ENCODE measurements around the gene LHX4. TPM values are rescaled to one million over a fixed set of nuclear protein-coding genes. Genes with fewer than 3 reads are reported as not detected.

LHX4 gene
- total and polyA plus RNA-seq, 9 of the 15 experiments (the other 6 are each of a cell fraction or from before 2014, with no cell fraction given), result 0.01 to 0.11 (median 0.07) TPM; not detected in 5

DNA sequence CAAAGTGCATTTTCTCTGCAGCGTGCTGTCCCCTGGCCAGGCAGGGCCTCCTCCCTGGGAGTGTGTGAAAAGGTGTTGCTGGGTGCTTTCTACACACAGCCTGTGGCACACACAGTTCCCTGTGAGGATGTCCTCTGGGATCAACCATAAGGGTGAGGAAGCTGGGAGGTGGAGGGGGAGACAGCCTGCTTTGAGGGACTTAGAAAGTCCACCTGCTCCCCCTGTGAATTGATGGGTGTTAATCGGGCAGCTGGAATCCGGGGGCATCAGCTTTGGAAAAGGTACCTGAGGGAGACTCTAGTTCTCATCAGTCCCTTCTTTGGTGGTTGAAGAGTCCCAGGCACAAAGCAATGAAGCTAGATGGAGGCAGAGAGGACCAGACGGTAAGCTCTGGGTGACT is 35.8 kb downstream of the LHX4 start:
- BruUV-seq (replicated peaks), result no TSS peak
- TF ChIP-seq, protein P1, sequence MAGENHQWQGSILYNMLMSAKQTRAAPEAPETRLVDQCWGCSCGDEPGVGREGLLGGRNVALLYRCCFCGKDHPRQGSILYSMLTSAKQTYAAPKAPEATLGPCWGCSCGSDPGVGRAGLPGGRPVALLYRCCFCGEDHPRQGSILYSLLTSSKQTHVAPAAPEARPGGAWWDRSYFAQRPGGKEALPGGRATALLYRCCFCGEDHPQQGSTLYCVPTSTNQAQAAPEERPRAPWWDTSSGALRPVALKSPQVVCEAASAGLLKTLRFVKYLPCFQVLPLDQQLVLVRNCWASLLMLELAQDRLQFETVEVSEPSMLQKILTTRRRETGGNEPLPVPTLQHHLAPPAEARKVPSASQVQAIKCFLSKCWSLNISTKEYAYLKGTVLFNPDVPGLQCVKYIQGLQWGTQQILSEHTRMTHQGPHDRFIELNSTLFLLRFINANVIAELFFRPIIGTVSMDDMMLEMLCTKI (IDR thresholded peaks at IDR 0.05; ENCODE audit: partially characterized antibody), result no peak
- TF ChIP-seq, protein P2, sequence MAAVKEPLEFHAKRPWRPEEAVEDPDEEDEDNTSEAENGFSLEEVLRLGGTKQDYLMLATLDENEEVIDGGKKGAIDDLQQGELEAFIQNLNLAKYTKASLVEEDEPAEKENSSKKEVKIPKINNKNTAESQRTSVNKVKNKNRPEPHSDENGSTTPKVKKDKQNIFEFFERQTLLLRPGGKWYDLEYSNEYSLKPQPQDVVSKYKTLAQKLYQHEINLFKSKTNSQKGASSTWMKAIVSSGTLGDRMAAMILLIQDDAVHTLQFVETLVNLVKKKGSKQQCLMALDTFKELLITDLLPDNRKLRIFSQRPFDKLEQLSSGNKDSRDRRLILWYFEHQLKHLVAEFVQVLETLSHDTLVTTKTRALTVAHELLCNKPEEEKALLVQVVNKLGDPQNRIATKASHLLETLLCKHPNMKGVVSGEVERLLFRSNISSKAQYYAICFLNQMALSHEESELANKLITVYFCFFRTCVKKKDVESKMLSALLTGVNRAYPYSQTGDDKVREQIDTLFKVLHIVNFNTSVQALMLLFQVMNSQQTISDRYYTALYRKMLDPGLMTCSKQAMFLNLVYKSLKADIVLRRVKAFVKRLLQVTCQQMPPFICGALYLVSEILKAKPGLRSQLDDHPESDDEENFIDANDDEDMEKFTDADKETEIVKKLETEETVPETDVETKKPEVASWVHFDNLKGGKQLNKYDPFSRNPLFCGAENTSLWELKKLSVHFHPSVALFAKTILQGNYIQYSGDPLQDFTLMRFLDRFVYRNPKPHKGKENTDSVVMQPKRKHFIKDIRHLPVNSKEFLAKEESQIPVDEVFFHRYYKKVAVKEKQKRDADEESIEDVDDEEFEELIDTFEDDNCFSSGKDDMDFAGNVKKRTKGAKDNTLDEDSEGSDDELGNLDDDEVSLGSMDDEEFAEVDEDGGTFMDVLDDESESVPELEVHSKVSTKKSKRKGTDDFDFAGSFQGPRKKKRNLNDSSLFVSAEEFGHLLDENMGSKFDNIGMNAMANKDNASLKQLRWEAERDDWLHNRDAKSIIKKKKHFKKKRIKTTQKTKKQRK (IDR thresholded peaks at IDR 0.05; ENCODE audit: borderline replicate concordance, low read depth, low read length), result no peak
- TF ChIP-seq ZNF507 (tag; conservative IDR thresholded peaks at IDR 0.05), result no peak
- no peak for TF ChIP-seq ARHGAP35 (IDR thresholded peaks at IDR 0.05; ENCODE audit: partially characterized antibody)
- TF ChIP-seq DNMT1 (IDR thresholded peaks at IDR 0.05), result no peak
- TF ChIP-seq SAP30 (IDR thresholded peaks at IDR 0.05; ENCODE audit: borderline replicate concordance, insufficient read depth, low read depth, low read length, poor library complexity, severe bottlenecking), result no peak
- no peak for TF ChIP-seq SAFB2 (IDR thresholded peaks at IDR 0.05; ENCODE audit: borderline replicate concordance, low read depth, low read length, severe bottlenecking)
- no peak for TF ChIP-seq ZNF444 (CRISPR knock-in tag; IDR thresholded peaks at IDR 0.05)
- no peak for TF ChIP-seq STAT5B (CRISPR knock-in tag; IDR thresholded peaks at IDR 0.05)
- TF ChIP-seq TGIF2 (CRISPR knock-in tag; IDR thresholded peaks at IDR 0.05), result no peak
- no peak for TF ChIP-seq HDAC2 (IDR thresholded peaks at IDR 0.05)
- no peak for TF ChIP-seq HLTF (IDR thresholded peaks at IDR 0.05)
- no peak for TF ChIP-seq ZNF778 (CRISPR knock-in tag; IDR thresholded peaks at IDR 0.05)
- TF ChIP-seq, protein P3, sequence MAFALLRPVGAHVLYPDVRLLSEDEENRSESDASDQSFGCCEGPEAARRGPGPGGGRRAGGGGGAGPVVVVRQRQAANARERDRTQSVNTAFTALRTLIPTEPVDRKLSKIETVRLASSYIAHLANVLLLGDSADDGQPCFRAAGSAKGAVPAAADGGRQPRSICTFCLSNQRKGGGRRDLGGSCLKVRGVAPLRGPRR (CRISPR knock-in tag; IDR thresholded peaks at IDR 0.05), result no peak
- no peak for TF ChIP-seq KLF16 (IDR thresholded peaks at IDR 0.05)
- no peak for TF ChIP-seq TBL1XR1 (IDR thresholded peaks at IDR 0.05; ENCODE audit: low read length in 2 of 2)
- TF ChIP-seq CHD4 (IDR thresholded peaks at IDR 0.05; ENCODE audit: insufficient read depth, insufficient replicate concordance, low read depth, low read length, poor library complexity, severe bottlenecking), result no peak
- TF ChIP-seq NR4A1 (CRISPR knock-in tag; IDR thresholded peaks at IDR 0.05), result no peak
- no peak for TF ChIP-seq NR4A1 (tag; IDR thresholded peaks at IDR 0.05)

More for the DNA sequence above, 35.8 kb downstream of the LHX4 start:
- Histone ChIP-seq H3K27me3 (ENCODE audit: control insufficient read depth in 2 of 2, insufficient read depth in 2 of 2, low read length in 2 of 2) (peaks cover 14 to 34% of the 10 kb centered on the region in 2 experiments), H4K20me1 (replicated peaks; ENCODE audit: control insufficient read depth, insufficient read depth, low read length) (no peaks in the 10 kb centered on the region; the same call in 1 of the 2 replicates), H3K9ac (ENCODE audit: insufficient read depth in 1 of 2, low read depth in 2 of 2, low read length in 2 of 2) (peak overlapping the region in 1 of 2 experiments; percentile 11; a peak in 1 of 4 replicates), H3K27ac (ENCODE audit: extremely low read depth, low read depth, low read length) (no peak overlapping the region), H3K9me1 (ENCODE audit: control insufficient read depth, insufficient read depth, low read length) (peaks cover 8% of the 10 kb centered on the region), H3K4me3 (no peak overlapping the region), H3K36me3 (ENCODE audit: control insufficient read depth, insufficient read depth, low read length) (no peaks in the 10 kb centered on the region), H3K79me2 (ENCODE audit: control insufficient read depth, insufficient read depth, low read length) (no peaks in the 10 kb centered on the region), H2AFZ (ENCODE audit: low read depth, low read length) (no peak overlapping the region), H3K9me3 (replicated peaks; ENCODE audit: control insufficient read depth, insufficient read depth, low read depth, low read length) (no peaks in the 10 kb centered on the region), H3K4me2 (ENCODE audit: insufficient read depth, low read length) (no peak overlapping the region), H3K4me1 (replicated peaks in 1 of 2; ENCODE audit: control insufficient read depth in 2 of 2, insufficient read depth in 2 of 2, low read length in 2 of 2) (peaks cover 5 to 22% of the 10 kb centered on the region in 2 experiments)
- WGBS (ENCODE audit: insufficient coverage, low coverage, missing lambda C conversion rate), result 18% methylated on average over 4 of the region's 4 CpGs
- in situ Hi-C loops (cut with MboI), result loop anchor here (25.0 kb wide), 1 partner anchor 896 kb away; no protein-coding TSS in a partner anchor
- no peak for DNase-seq (ENCODE audit: extremely low read depth in 1 of 4, low spot score in 3 of 4)
- FAIRE-seq, result no peak
- peak; percentile 6; the same call in 1 of the 3 replicates for ATAC-seq
- intact Hi-C loops (cut with micrococcal nuclease), result no loop called here
- ChIA-PET CTCF (ENCODE audit: low intra/inter-chr PET ratio) (no interaction called here), POLR2A (interaction anchor here (1.0 to 1.1 kb wide), 2 partner anchors 15 to 21 kb away, joined by 3 to 5 read pairs; no protein-coding TSS in a partner anchor)

Data from K562 (cell line).